SK-N-SH treated with all-trans-retinoic acid at 6 μM for 48 hours (cell line): Measurements from ENCODE around the gene FRMD5.

Experiments
- ATAC-seq: fragments of 200-7000 bp; cut with Tn5 transposase; 3 replicates; pipeline ENCODE4 v1.9.1; 2020; ENCODE audit warnings: mild to moderate bottlenecking, moderate library complexity
- BACH2 ChIP-seq: fragments of 250-450 bp; sonication (Bioruptor Pico); IDR thresholded peaks from 2 replicates; pipeline ENCODE4 v1.9.0; 2021; ENCODE audit warnings: mild to moderate bottlenecking, borderline replicate concordance
- CREB5 ChIP-seq: fragments of 250-450 bp; sonication (Bioruptor Pico); IDR thresholded peaks from 2 replicates; pipeline ENCODE4 v1.5.1; 2020; ENCODE audit warnings: low read depth, mild to moderate bottlenecking, moderate library complexity
- CSDC2 ChIP-seq: fragments of 250-450 bp; sonication (Bioruptor Pico); IDR thresholded peaks from 2 replicates; pipeline ENCODE4 v1.5.0; 2020; ENCODE audit warnings: mild to moderate bottlenecking, moderate library complexity
- CSRNP3 ChIP-seq: fragments of 250-450 bp; sonication (Bioruptor Pico); IDR thresholded peaks from 2 replicates; pipeline ENCODE4 v1.5.1; 2021; ENCODE audit warnings: mild to moderate bottlenecking, moderate library complexity
- ESRRG ChIP-seq: fragments of 250-450 bp; sonication (Bioruptor Pico); IDR thresholded peaks from 2 replicates; pipeline ENCODE4 v1.6.1; 2021; ENCODE audit warnings: mild to moderate bottlenecking
- GLIS3 ChIP-seq: fragments of 250-450 bp; sonication (Bioruptor Pico); IDR thresholded peaks from 2 replicates; pipeline ENCODE4 v1.5.0; 2020; ENCODE audit warnings: mild to moderate bottlenecking, moderate library complexity
- ISL1 ChIP-seq: fragments of 250-450 bp; sonication (Bioruptor Pico); IDR thresholded peaks from 2 replicates; pipeline ENCODE4 v2.1.2; 2022; ENCODE audit warnings: mild to moderate bottlenecking, moderate library complexity
- OSR1 ChIP-seq: fragments of 250-450 bp; sonication (Bioruptor Pico); IDR thresholded peaks from 2 replicates; pipeline ENCODE4 v1.8.0; 2022; ENCODE audit warnings: moderate library complexity, mild to moderate bottlenecking, inconsistent platforms
- PATZ1 ChIP-seq: fragments of 250-450 bp; sonication (Bioruptor Pico); IDR thresholded peaks from 2 replicates; pipeline ENCODE4 v1.8.0; 2020; ENCODE audit warnings: mild to moderate bottlenecking, moderate library complexity, borderline replicate concordance
- RARB ChIP-seq: fragments of 250-450 bp; sonication (Bioruptor Pico); IDR thresholded peaks from 2 replicates; pipeline ENCODE4 v1.8.0; 2021; ENCODE audit warnings: mild to moderate bottlenecking, moderate library complexity
- SNAI2 ChIP-seq: fragments of 250-450 bp; sonication (Bioruptor Pico); IDR thresholded peaks from 2 replicates; pipeline ENCODE4 v1.5.0; 2020; ENCODE audit warnings: mild to moderate bottlenecking, moderate library complexity
- TCF4 ChIP-seq: fragments of 250-450 bp; sonication (Bioruptor Pico); IDR thresholded peaks from 2 replicates; pipeline ENCODE4 v1.8.0; 2021; ENCODE audit warnings: mild to moderate bottlenecking, moderate library complexity, borderline replicate concordance
- TSHZ2 ChIP-seq: fragments of 250-450 bp; sonication (Bioruptor Pico); IDR thresholded peaks from 2 replicates; pipeline ENCODE4 v1.5.0; 2020; ENCODE audit warnings: mild to moderate bottlenecking, moderate library complexity
- ZFP3 ChIP-seq: fragments of 250-450 bp; sonication (Bioruptor Pico); IDR thresholded peaks from 2 replicates; pipeline ENCODE4 v1.5.0; 2020; ENCODE audit warnings: mild to moderate bottlenecking, moderate library complexity
- ZFP30 ChIP-seq: fragments of 450-650 bp; formaldehyde crosslinking; IDR thresholded peaks from 2 replicates; pipeline ENCODE4 v1.5.0; 2022; ENCODE audit warnings: mild to moderate bottlenecking, moderate library complexity
- ZNF565 ChIP-seq: fragments of 450-650 bp; formaldehyde crosslinking; conservative IDR thresholded peaks from 2 replicates; pipeline ENCODE4 v1.5.0; 2020; ENCODE audit warnings: low read depth, mild to moderate bottlenecking, moderate library complexity
- ZNF8 ChIP-seq: fragments of 450-650 bp; formaldehyde crosslinking; IDR thresholded peaks from 2 replicates; pipeline ENCODE4 v1.5.0; 2020; ENCODE audit warnings: mild to moderate bottlenecking, moderate library complexity

The FRMD5 gene

GRCh38 chr15:43915631-43916325 lies 279.3 kb downstream of the FRMD5 start (continued):
- TF ChIP-seq ZFP30 (CRISPR knock-in tag) (no peak), CSDC2 (no peak), ESRRG (no peak)

- ATAC-seq = no peak
- TF ChIP-seq CREB5 (CRISPR knock-in tag) (no peak), ZNF565 (CRISPR knock-in tag) (no peak), TSHZ2 (CRISPR knock-in tag) (no peak)
Measured at GRCh38 chr15:43913941-43914340, 281.1 kb downstream of the FRMD5 start.

- peak; percentile 94 for ATAC-seq
- 0 out of 2 replicates have a peak, but pooled peaks have one; percentile 51 for TF ChIP-seq ZFP3
- TF ChIP-seq ISL1 (CRISPR knock-in tag) = peak; percentile 42
- TF ChIP-seq TCF4 (CRISPR knock-in tag) = no peak
Measured at GRCh38 chr15:43913026-43913780, 281.9 kb downstream of the FRMD5 start.

GRCh38 chr15:43912208-43912607 lies 282.9 kb downstream of the FRMD5 start:
- no peak for ATAC-seq
- no peak for TF ChIP-seq GLIS3
- no peak for TF ChIP-seq RARB (CRISPR knock-in tag)
- TF ChIP-seq CSRNP3 (CRISPR knock-in tag) = no peak
- no peak for TF ChIP-seq ZNF565 (CRISPR knock-in tag)
- no peak for TF ChIP-seq BACH2 (CRISPR knock-in tag)
- TF ChIP-seq SNAI2 (CRISPR knock-in tag) = no peak
- TF ChIP-seq ZNF8 (CRISPR knock-in tag) = no peak
- no peak for TF ChIP-seq OSR1
- TF ChIP-seq ZFP30 (CRISPR knock-in tag) = no peak
- TF ChIP-seq PATZ1 (CRISPR knock-in tag) = no peak
- TF ChIP-seq, all 23 proteins: peak for 0

GRCh38 chr15:43911235-43911781 lies 283.8 kb downstream of the FRMD5 start:
- no peak; the same call in 2 of the 3 replicates for ATAC-seq
- TF ChIP-seq ISL1 (CRISPR knock-in tag) (0 out of 2 replicates have a peak, but pooled peaks have one; percentile 10), TSHZ2 (CRISPR knock-in tag) (no peak)
